Stromal cell of bone marrow (primary cell): ENCODE data around the gene C2CD2L.
"Not testable (repeated sequence)": the region's sequence is repeated elsewhere in the genome, so short reads cannot be mapped to it uniquely, and the experiment has no call there.

Experiments
- DNase-seq: peaks from one replicate; pipeline ENCODE4 v3.0.0-alpha.2; 2012; ENCODE audit warnings: low read depth

C2CD2L gene

GRCh38 chr11:119106564-119107537, at the start of gene C2CD2L:
TSS of gene C2CD2L (plus strand) at chr11:119107344. CDS start at chr11:119107742, 398 bp downstream.
- DNase-seq, result peak; percentile 84

GRCh38 chr11:119059128-119059527, 48.0 kb upstream of the C2CD2L start:
- DNase-seq, result not testable (repeated sequence)

- no peak for DNase-seq
These were observed 45.9 kb upstream of the C2CD2L start for GRCh38 chr11:119061256-119061655.

- no peak for DNase-seq
These were observed 44.4 kb upstream of the C2CD2L start for GRCh38 chr11:119062779-119063178.

- no peak for DNase-seq
These were observed 41.8 kb upstream of the C2CD2L start for GRCh38 chr11:119065369-119065768.

GRCh38 chr11:119067371-119068222, 39.5 kb upstream of the C2CD2L start, which contains the start of gene VPS11:
TSS of gene VPS11 (plus strand) at chr11:119067818. CDS start at chr11:119067824, 6 bp downstream.
- DNase-seq, result peak; percentile 92

- DNase-seq, result no peak
These were observed 29.3 kb upstream of the C2CD2L start for GRCh38 chr11:119077839-119078238.

- DNase-seq, result no peak
These were observed 28.3 kb upstream of the C2CD2L start for GRCh38 chr11:119078675-119079420.

- DNase-seq, result no peak
These were observed 25.4 kb upstream of the C2CD2L start for GRCh38 chr11:119081682-119082260.

GRCh38 chr11:119084663-119085436, 22.3 kb upstream of the C2CD2L start, which contains the start of gene HMBS:
TSS of gene HMBS (plus strand) at chr11:119084881. CDS start at chr11:119085034, 153 bp downstream.
- peak; percentile 92 for DNase-seq

GRCh38 chr11:119085437-119085847, 21.7 kb upstream of the C2CD2L start:
- no peak for DNase-seq

GRCh38 chr11:119087123-119087522, 20.0 kb upstream of the C2CD2L start:
- DNase-seq, result no peak

GRCh38 chr11:119087747-119088241, 19.4 kb upstream of the C2CD2L start:
- no peak for DNase-seq

GRCh38 chr11:119088406-119088805, 18.7 kb upstream of the C2CD2L start:
- DNase-seq, result no peak

- DNase-seq, result no peak
These were observed 17.8 kb upstream of the C2CD2L start for GRCh38 chr11:119089319-119089718.

GRCh38 chr11:119091178-119091577, 16.0 kb upstream of the C2CD2L start:
- no peak for DNase-seq

- no peak for DNase-seq
These were observed 14.9 kb upstream of the C2CD2L start for GRCh38 chr11:119091966-119092879.

- no peak for DNase-seq
These were observed 14.0 kb upstream of the C2CD2L start for GRCh38 chr11:119092880-119093842.
